Keratinocyte (primary cell): ENCODE measurements around the gene IRGM.

Source experiments
- EZH2 ChIP-seq: IDR thresholded peaks from one replicate; pipeline ENCODE4 v1.6.1; 2012; ENCODE audit warnings: inconsistent platforms, mild to moderate bottlenecking, low read length, moderate library complexity
- TF ChIP-seq, protein P1 (sequence below), 3 experiments: IDR thresholded peaks in 1 of 3; conservative IDR thresholded peaks in 1 of 3; optimal IDR thresholded peaks in 1 of 3; 2 replicates in 2 of 3; 3 replicates in 1 of 3; pipeline versions ENCODE3 to v1.5.1; 2011; ENCODE audit warnings: low read length in 3 of 3, mild to moderate bottlenecking in 3 of 3, moderate library complexity in 2 of 3, control low read depth in 1 of 3, inconsistent platforms in 1 of 3; ENCODE audit not compliant: insufficient read depth in 2 of 3; ENCODE audit errors: extremely low read depth in 1 of 3

DNA sequence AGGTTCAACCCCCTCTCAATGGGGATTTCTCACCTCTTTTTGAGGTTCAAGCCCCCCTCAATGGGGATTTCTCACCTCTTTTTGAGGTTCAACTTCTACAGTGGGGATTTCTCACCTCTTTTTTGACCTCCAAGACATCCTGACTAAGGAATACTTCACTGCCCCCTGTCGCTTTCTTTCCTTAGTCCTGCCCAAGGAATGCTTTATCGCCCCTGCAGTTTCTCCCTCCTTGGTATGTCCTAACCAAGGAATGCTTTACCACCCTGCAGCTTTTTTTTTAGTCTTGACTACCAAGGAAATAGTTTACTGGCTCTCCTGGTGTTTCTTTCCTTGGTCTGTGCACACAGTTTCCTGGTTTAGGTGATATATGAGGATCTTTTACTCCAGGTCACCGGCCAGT, 9.6 kb upstream of the IRGM start:
- TF ChIP-seq, protein P1, sequence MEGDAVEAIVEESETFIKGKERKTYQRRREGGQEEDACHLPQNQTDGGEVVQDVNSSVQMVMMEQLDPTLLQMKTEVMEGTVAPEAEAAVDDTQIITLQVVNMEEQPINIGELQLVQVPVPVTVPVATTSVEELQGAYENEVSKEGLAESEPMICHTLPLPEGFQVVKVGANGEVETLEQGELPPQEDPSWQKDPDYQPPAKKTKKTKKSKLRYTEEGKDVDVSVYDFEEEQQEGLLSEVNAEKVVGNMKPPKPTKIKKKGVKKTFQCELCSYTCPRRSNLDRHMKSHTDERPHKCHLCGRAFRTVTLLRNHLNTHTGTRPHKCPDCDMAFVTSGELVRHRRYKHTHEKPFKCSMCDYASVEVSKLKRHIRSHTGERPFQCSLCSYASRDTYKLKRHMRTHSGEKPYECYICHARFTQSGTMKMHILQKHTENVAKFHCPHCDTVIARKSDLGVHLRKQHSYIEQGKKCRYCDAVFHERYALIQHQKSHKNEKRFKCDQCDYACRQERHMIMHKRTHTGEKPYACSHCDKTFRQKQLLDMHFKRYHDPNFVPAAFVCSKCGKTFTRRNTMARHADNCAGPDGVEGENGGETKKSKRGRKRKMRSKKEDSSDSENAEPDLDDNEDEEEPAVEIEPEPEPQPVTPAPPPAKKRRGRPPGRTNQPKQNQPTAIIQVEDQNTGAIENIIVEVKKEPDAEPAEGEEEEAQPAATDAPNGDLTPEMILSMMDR (optimal IDR thresholded peaks at IDR 0.05 in 1 of 3, IDR thresholded peaks at IDR 0.05 in 1 of 3, conservative IDR thresholded peaks at IDR 0.05 in 1 of 3; ENCODE audit: extremely low read depth in 1 of 3, insufficient read depth in 2 of 3, low read length in 3 of 3), result no peak
- TF ChIP-seq EZH2, result no peak
